22Rv1 (cell line): Measurements from ENCODE around the gene CALCOCO1.

Experiments used
- ZFX ChIP-seq: fragments of 450-650 bp; IDR thresholded peaks from 2 replicates; pipeline ENCODE4 v1.6.1; 2017; ENCODE audit warnings: antibody characterized with exemption, borderline replicate concordance
- TF ChIP-seq, protein P1 (sequence below): fragments of 450-650 bp; IDR thresholded peaks from 2 replicates; pipeline ENCODE4 v1.5.1; 2017; ENCODE audit warnings: mild to moderate bottlenecking

DNA sequence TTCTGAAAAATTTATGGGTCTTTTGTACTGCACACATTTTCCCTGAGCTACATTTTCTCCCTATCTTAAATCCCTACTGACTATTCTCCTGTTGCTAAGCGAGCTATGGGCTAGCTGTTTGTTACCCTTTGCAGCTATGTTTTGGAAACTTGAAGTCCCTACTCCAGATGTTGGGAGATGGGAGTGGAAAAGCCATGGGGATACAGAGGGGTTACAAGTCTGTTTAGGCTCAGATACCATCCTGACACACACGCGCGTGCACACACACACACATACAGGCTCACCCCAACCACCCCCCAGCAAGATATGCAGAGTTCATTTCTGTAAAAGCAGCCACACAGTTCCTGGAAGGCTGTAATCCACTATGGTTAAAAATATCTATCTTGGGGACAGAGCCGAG is 67.2 kb downstream of the CALCOCO1 start:
- TF ChIP-seq, protein P1, sequence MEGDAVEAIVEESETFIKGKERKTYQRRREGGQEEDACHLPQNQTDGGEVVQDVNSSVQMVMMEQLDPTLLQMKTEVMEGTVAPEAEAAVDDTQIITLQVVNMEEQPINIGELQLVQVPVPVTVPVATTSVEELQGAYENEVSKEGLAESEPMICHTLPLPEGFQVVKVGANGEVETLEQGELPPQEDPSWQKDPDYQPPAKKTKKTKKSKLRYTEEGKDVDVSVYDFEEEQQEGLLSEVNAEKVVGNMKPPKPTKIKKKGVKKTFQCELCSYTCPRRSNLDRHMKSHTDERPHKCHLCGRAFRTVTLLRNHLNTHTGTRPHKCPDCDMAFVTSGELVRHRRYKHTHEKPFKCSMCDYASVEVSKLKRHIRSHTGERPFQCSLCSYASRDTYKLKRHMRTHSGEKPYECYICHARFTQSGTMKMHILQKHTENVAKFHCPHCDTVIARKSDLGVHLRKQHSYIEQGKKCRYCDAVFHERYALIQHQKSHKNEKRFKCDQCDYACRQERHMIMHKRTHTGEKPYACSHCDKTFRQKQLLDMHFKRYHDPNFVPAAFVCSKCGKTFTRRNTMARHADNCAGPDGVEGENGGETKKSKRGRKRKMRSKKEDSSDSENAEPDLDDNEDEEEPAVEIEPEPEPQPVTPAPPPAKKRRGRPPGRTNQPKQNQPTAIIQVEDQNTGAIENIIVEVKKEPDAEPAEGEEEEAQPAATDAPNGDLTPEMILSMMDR, result no peak
- no peak for TF ChIP-seq ZFX
